ENCODE measurements around the gene ZNF75A. TPM values are rescaled to one million over a fixed set of nuclear protein-coding genes. Genes with fewer than 3 reads are reported as not detected.
A peak's percentile ranks its signal among the peaks of the same experiment; 100 is the strongest.

The ZNF75A gene
- total and polyA plus RNA-seq, 3 donors from 2014 or later: 29.5 to 66.3 (median 50.9) TPM

DNA sequence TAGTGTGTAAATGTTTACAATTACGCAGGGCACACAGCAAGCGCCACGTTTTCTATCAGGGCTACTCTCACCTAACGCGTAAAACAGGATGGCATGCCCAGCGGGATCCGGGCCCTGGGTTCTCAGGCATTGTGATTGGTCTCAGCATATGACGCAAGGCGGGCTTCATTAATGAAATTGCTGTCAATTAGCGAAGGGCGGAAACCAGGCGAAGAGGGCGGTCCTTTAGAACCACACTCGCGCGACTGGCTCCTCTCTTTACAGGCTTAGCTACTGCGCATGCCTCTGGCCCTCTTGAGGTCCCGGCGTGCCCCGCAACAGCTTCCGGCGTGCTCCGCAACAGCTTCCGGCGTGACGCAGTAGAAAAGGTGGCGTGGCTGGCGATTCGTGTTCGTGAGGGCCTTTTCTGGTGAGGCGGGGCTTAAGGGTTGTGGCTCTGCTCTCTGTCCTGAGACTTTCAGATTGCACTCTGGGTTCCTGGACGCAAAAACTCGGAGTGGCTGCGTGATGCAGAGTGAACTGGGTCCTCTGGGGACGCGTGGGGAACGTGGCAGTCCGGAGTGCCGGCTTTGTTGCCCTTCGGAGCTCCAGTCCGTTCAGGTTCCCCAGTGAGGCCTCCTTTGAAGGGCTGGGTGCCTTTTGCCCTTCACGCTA, 59.6 kb downstream of the ZNF75A start:
- H3K4me3 ChIP-seq: peak overlapping the region; percentile 66 to 81
- intact Hi-C loops (cut with DNase I; ENCODE audit: low total_unique reads): no loop called here
- peak; percentile 97 for DNase-seq
- H3K27ac ChIP-seq: peak overlapping the region; percentile 81 to 83
- no peaks in the 10 kb centered on the region for H3K36me3 ChIP-seq (ENCODE audit: low read depth, missing control alignments)
- WGBS, 2 donors: 11 to 14% methylated on average over 38 to 41 of the region's 42 CpGs
- no peaks in the 10 kb centered on the region for H3K9me3 ChIP-seq
- no peaks in the 10 kb centered on the region for H3K4me1 ChIP-seq
- no peak for TF ChIP-seq POLR2A (IDR thresholded peaks at IDR 0.05)
- TF ChIP-seq, protein P1, sequence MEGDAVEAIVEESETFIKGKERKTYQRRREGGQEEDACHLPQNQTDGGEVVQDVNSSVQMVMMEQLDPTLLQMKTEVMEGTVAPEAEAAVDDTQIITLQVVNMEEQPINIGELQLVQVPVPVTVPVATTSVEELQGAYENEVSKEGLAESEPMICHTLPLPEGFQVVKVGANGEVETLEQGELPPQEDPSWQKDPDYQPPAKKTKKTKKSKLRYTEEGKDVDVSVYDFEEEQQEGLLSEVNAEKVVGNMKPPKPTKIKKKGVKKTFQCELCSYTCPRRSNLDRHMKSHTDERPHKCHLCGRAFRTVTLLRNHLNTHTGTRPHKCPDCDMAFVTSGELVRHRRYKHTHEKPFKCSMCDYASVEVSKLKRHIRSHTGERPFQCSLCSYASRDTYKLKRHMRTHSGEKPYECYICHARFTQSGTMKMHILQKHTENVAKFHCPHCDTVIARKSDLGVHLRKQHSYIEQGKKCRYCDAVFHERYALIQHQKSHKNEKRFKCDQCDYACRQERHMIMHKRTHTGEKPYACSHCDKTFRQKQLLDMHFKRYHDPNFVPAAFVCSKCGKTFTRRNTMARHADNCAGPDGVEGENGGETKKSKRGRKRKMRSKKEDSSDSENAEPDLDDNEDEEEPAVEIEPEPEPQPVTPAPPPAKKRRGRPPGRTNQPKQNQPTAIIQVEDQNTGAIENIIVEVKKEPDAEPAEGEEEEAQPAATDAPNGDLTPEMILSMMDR (IDR thresholded peaks at IDR 0.05): peak in 1 of 3 experiments; percentile 3
- H3K27me3 ChIP-seq: no peaks in the 10 kb centered on the region

Other genes starting within 250 kb of the ZNF75A start
- gene IL32, start 239.9 kb upstream of the ZNF75A start, total RNA-seq: 10 to 100 TPM; 27.1 to 33.0 TPM
- gene IL32, start 239.9 kb upstream of the ZNF75A start, polyA plus RNA-seq (ENCODE audit: insufficient read depth, low read depth, low replicate concordance): 62.2 TPM
- gene ZSCAN10, start 206.2 kb upstream of the ZNF75A start, total RNA-seq: under 1 TPM; 0.79 to 0.93 TPM
- gene ZSCAN10, start 206.2 kb upstream of the ZNF75A start, polyA plus RNA-seq (ENCODE audit: insufficient read depth, low read depth, low replicate concordance): 0.91 TPM
- gene ZNF205, start 192.9 kb upstream of the ZNF75A start, total RNA-seq: 10 to 100 TPM in 1 of 2 donors, 1 to 10 TPM in 1; 9.8 to 19.4 TPM
- 5.5 TPM for gene ZNF205, start 192.9 kb upstream of the ZNF75A start, polyA plus RNA-seq (ENCODE audit: insufficient read depth, low read depth, low replicate concordance)
- gene ZNF213, start 170.5 kb upstream of the ZNF75A start, total RNA-seq: 10 to 100 TPM; 43.1 to 57.3 TPM
- gene ZNF213, start 170.5 kb upstream of the ZNF75A start, polyA plus RNA-seq (ENCODE audit: insufficient read depth, low read depth, low replicate concordance): 46.8 TPM
- gene OR1F1, start 117.3 kb upstream of the ZNF75A start, total RNA-seq: not detected
- gene OR1F1, start 117.3 kb upstream of the ZNF75A start, polyA plus RNA-seq (ENCODE audit: insufficient read depth, low read depth, low replicate concordance): not detected
- gene ZNF200, start 70.3 kb upstream of the ZNF75A start, total RNA-seq: 10 to 100 TPM; 45.2 to 48.3 TPM
- gene ZNF200, start 70.3 kb upstream of the ZNF75A start, polyA plus RNA-seq (ENCODE audit: insufficient read depth, low read depth, low replicate concordance): 41.9 TPM
- gene MEFV, start 48.9 kb upstream of the ZNF75A start, total RNA-seq: 1 to 10 TPM; 5.2 to 5.7 TPM
- gene MEFV, start 48.9 kb upstream of the ZNF75A start, polyA plus RNA-seq (ENCODE audit: insufficient read depth, low read depth, low replicate concordance): 2.6 TPM
- gene ZNF263, start 22.0 kb upstream of the ZNF75A start, total RNA-seq: 10 to 100 TPM; 47.3 to 58.3 TPM
- gene ZNF263, start 22.0 kb upstream of the ZNF75A start, polyA plus RNA-seq (ENCODE audit: insufficient read depth, low read depth, low replicate concordance): 44.7 TPM
- 10 to 100 TPM; 17.5 to 22.6 TPM for gene TIGD7, start 67 bp upstream of the ZNF75A start, total RNA-seq
- 12.7 TPM for gene TIGD7, start 67 bp upstream of the ZNF75A start, polyA plus RNA-seq (ENCODE audit: insufficient read depth, low read depth, low replicate concordance)
- gene OR2C1, start 50.4 kb downstream of the ZNF75A start, total RNA-seq: under 1 TPM; 0.39 to 0.68 TPM
- 0.30 TPM for gene OR2C1, start 50.4 kb downstream of the ZNF75A start, polyA plus RNA-seq (ENCODE audit: insufficient read depth, low read depth, low replicate concordance)
- gene ZSCAN32, start 95.5 kb downstream of the ZNF75A start, total RNA-seq: 10 to 100 TPM; 13.4 to 19.1 TPM
- 21.0 TPM for gene ZSCAN32, start 95.5 kb downstream of the ZNF75A start, polyA plus RNA-seq (ENCODE audit: insufficient read depth, low read depth, low replicate concordance)
- 10 to 100 TPM; 18.3 to 23.2 TPM for gene ZNF174, start 95.7 kb downstream of the ZNF75A start, total RNA-seq
- gene ZNF174, start 95.7 kb downstream of the ZNF75A start, polyA plus RNA-seq (ENCODE audit: insufficient read depth, low read depth, low replicate concordance): 19.2 TPM
- gene ZNF597, start 138.0 kb downstream of the ZNF75A start, total RNA-seq: 10 to 100 TPM in 1 of 2 donors, 1 to 10 TPM in 1; 9.1 to 11.0 TPM
- 6.9 TPM for gene ZNF597, start 138.0 kb downstream of the ZNF75A start, polyA plus RNA-seq (ENCODE audit: insufficient read depth, low read depth, low replicate concordance)
- 100 to 1,000 TPM in 1 of 2 donors, 10 to 100 TPM in 1; 99.2 to 120 TPM for gene NAA60, start 138.2 kb downstream of the ZNF75A start, total RNA-seq
- gene NAA60, start 138.2 kb downstream of the ZNF75A start, polyA plus RNA-seq (ENCODE audit: insufficient read depth, low read depth, low replicate concordance): 61.8 TPM
- gene C16orf90, start 190.0 kb downstream of the ZNF75A start, total RNA-seq: 10 to 100 TPM; 14.2 to 33.8 TPM
- gene C16orf90, start 190.0 kb downstream of the ZNF75A start, polyA plus RNA-seq (ENCODE audit: insufficient read depth, low read depth, low replicate concordance): 52.1 TPM
- 10 to 100 TPM; 45.2 to 59.5 TPM for gene CLUAP1, start 195.5 kb downstream of the ZNF75A start, total RNA-seq
- 95.7 TPM for gene CLUAP1, start 195.5 kb downstream of the ZNF75A start, polyA plus RNA-seq (ENCODE audit: insufficient read depth, low read depth, low replicate concordance)